Spleen (tissue), 11 donors: ENCODE data around the gene FGGY. TPM values are rescaled to one million over a fixed set of nuclear protein-coding genes. Genes with fewer than 3 reads are reported as not detected.

Source experiments
- DNase-seq: peaks from one replicate; pipeline ENCODE4 v3.0.0-alpha.2; 2020
- H3K27ac ChIP-seq, 8 donors: fragments of 200-600 bp; sonication (generic) in 7 of 8; 1 replicate in 4 of 8; 2 replicates in 4 of 8; pipeline versions ENCODE4 v1.5.0 to v1.8.0; 2016 to 2021; ENCODE audit warnings: inconsistent platforms in 4 of 8, mild to moderate bottlenecking in 4 of 8, moderate library complexity in 1 of 8
- H3K27me3 ChIP-seq, 7 donors: fragments of 200-600 bp; sonication (generic) in 6 of 7; replicated peaks in 1 of 7; 1 replicate in 4 of 7; 2 replicates in 3 of 7; pipeline versions ENCODE4 v1.5.0 to v1.8.0; 2016 to 2021; ENCODE audit warnings: inconsistent platforms in 3 of 7, mild to moderate bottlenecking in 1 of 7
- H3K36me3 ChIP-seq, 6 donors: fragments of 200-600 bp; sonication (generic) in 5 of 6; 1 replicate in 4 of 6; 2 replicates in 2 of 6; pipeline versions ENCODE4 v1.5.0 to v1.8.0; 2016 to 2021; ENCODE audit warnings: inconsistent platforms in 2 of 6
- H3K4me1 ChIP-seq, 6 donors: fragments of 200-600 bp; sonication (generic) in 5 of 6; 1 replicate in 3 of 6; 2 replicates in 3 of 6; pipeline versions ENCODE4 v1.5.0 to v1.8.0; 2016 to 2021; ENCODE audit warnings: inconsistent platforms in 3 of 6
- H3K4me3 ChIP-seq, 8 donors: fragments of 200-600 bp; sonication (generic) in 7 of 8; 1 replicate in 4 of 8; 2 replicates in 4 of 8; pipeline versions ENCODE4 v1.5.0 to v1.8.0; 2016 to 2021; ENCODE audit warnings: inconsistent platforms in 4 of 8, mild to moderate bottlenecking in 4 of 8, moderate library complexity in 2 of 8
- H3K9me3 ChIP-seq, 8 donors: fragments of 200-600 bp; sonication (generic) in 7 of 8; 1 replicate in 4 of 8; 2 replicates in 4 of 8; pipeline versions ENCODE4 v1.5.0 to v1.8.0; 2016 to 2021; ENCODE audit warnings: inconsistent platforms in 4 of 8
- POLR2A ChIP-seq, 3 donors: fragments of 450-650 bp; IDR thresholded peaks; one replicate each; pipeline ENCODE4 v1.5.1; 2017; ENCODE audit warnings: antibody characterized with exemption in 3 of 3, mild to moderate bottlenecking in 1 of 3
- POLR2AphosphoS5 ChIP-seq, 3 donors: sonication (generic); formaldehyde crosslinking; IDR thresholded peaks; one replicate each; pipeline ENCODE4 v1.5.1; 2017; ENCODE audit warnings: antibody characterized with exemption in 3 of 3
- WGBS, 5 donors: extraction: QIAGEN DNeasy Blood & Tissue Kit in 3 of 5; methylation state at CpG; one replicate each; pipeline versions ENCODE4 v1.1.5 to v1.1.7; 2013 to 2018; 5-methylcytosine and 5-hydroxymethylcytosine counted together
- intact Hi-C: fragments of 100-400 bp; cut with DNase I; formaldehyde crosslinking; loops from one replicate; pipeline ENCODE4 v1.15.0; 2023; ENCODE audit warnings: low total_unique reads
- polyA plus RNA-seq, 3 donors: library from polyadenylated mRNA; stranded (reverse); fragments of 200-250 nt; gene quantifications; one replicate each; pipeline ENCODE4 v1.2.1, GENCODE V29; 2013
- total RNA-seq, 7 donors: library from RNA; depleted of rRNA in 3 of 7; stranded (reverse); fragments of >200 nt in 3 of 7; fragmentation: NEBNext Ultra II Directional in 4 of 7; extraction: Animal tissue kit (Norgen Biotek cat#: 25700) in 4 of 7; gene quantifications; one replicate each; pipeline versions ENCODE4 v1.1.0 to v1.2.1, GENCODE V29; 2016 to 2021
- TF ChIP-seq, protein P1 (sequence below), 11 experiments: fragments of 200-600 bp in 7 of 11; fragments of 450-650 bp in 4 of 11; sonication (generic) in 4 of 11; IDR thresholded peaks in 8 of 11; conservative IDR thresholded peaks in 3 of 11; 1 replicate in 7 of 11; 2 replicates in 4 of 11; pipeline versions ENCODE4 v1.4.0 to v1.8.0; 2016 to 2021; ENCODE audit warnings: antibody characterized with exemption in 11 of 11, inconsistent platforms in 4 of 11, mild to moderate bottlenecking in 1 of 11
- donor health status: healthy with polysubstance abuse.
- donor health status: DM: no; HTN: no; CAD: no; lungs with moderate emphysema.
- donor health status: DM: no; HTN: no; CAD: no.
- donor health status: Bipolar disorder and iron deficiency.
- donor health status: healthy.
- donor health status: DM: no; HTN: no; CAD: no.
- donor health status: DM: yes; HTN: yes; CAD: no.

Gene FGGY
- total and polyA plus RNA-seq, 10 donors = 1.7 to 27.8 (median 13.2) TPM

DNA sequence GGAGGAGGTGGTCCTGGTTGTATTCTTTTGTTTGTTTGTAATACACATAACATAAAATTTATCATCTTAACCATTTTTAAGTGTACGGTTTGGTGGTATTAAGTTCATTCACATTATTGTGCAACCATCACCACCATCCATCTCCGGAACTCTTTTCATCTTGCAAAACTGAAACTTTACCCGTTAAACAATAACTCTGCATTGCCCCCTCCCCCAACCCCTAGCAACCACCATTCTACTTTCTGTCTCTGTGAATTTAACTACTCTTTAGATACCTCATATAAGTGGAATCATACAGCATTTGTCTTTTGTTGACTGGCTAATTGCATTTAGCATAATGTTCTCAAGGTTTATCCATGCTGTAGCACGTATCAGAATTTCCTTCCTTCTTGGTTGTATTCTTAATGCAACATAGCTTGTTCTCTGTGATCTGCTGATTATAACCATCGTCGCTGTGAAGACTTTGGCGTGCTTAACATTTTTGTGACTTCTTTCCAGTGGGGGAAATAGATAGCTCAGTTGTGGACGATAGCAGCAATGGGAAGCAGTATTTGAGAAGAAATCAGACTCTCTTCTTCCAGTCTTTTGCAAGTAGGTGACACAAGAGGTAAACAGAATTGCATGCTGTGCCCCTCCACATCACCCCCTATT, 400.4 kb downstream of the FGGY start:
- 9 to 21% (median 12%) methylated on average over 8 of the region's 8 CpGs for WGBS, 5 donors
- Histone ChIP-seq H3K27me3 (no peaks in the 10 kb centered on the region), H3K27ac (peak overlapping the region in 7 of 8 donors; percentile 52 to 86 (median 67)), H3K4me1 (peaks cover 16 to 51% (median 31%) of the 10 kb centered on the region in 6 donors), H3K36me3 (no peaks in the 10 kb centered on the region), H3K4me3 (peak overlapping the region in 4 of 8 donors; percentile 2 to 51 (median 12)), H3K9me3 (no peaks in the 10 kb centered on the region)
- intact Hi-C loops = loop anchor here (5.0 kb wide), 1 partner anchor 955 kb away; no protein-coding TSS in a partner anchor
- no peak for TF ChIP-seq POLR2A (IDR thresholded peaks at IDR 0.05)
- TF ChIP-seq, protein P1, sequence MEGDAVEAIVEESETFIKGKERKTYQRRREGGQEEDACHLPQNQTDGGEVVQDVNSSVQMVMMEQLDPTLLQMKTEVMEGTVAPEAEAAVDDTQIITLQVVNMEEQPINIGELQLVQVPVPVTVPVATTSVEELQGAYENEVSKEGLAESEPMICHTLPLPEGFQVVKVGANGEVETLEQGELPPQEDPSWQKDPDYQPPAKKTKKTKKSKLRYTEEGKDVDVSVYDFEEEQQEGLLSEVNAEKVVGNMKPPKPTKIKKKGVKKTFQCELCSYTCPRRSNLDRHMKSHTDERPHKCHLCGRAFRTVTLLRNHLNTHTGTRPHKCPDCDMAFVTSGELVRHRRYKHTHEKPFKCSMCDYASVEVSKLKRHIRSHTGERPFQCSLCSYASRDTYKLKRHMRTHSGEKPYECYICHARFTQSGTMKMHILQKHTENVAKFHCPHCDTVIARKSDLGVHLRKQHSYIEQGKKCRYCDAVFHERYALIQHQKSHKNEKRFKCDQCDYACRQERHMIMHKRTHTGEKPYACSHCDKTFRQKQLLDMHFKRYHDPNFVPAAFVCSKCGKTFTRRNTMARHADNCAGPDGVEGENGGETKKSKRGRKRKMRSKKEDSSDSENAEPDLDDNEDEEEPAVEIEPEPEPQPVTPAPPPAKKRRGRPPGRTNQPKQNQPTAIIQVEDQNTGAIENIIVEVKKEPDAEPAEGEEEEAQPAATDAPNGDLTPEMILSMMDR (IDR thresholded peaks at IDR 0.05 in 8 of 11, conservative IDR thresholded peaks at IDR 0.05 in 3 of 11) = no peak
- TF ChIP-seq POLR2AphosphoS5 (IDR thresholded peaks at IDR 0.05) = no peak
- no peak for DNase-seq

DNA sequence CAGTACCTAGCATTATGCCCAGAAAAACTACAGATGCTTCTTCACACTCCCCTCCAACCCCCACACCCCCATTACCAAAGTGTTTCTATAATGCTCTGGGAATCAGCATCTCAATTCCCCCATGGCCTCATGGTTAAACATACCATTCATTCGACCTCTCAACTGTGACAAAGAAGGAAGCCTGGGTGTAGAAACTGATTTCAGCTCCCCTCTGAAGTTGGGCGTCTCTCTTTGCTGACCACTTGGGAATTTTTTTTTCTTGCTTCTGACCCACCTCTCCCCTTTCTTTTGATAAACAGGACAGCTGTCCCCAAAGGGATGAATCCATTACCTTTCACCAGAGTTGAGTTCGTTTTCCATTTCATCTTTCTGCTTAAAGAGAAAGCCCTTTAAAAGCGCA, 401.5 kb downstream of the FGGY start:
- DNase-seq = no peak
- Histone ChIP-seq H3K4me1 (peaks cover 16 to 41% (median 29%) of the 10 kb centered on the region in 6 donors), H3K27ac (peak overlapping the region in 4 of 8 donors; percentile 18 to 86 (median 68)), H3K27me3 (no peaks in the 10 kb centered on the region), H3K36me3 (no peaks in the 10 kb centered on the region), H3K9me3 (no peaks in the 10 kb centered on the region), H3K4me3 (no peak overlapping the region)
- intact Hi-C loops = loop anchor here (5.0 kb wide), 1 partner anchor 956 kb away; no protein-coding TSS in a partner anchor
- WGBS, 5 donors = 52 to 70% (median 56%) methylated on average over 4 of the region's 4 CpGs
- TF ChIP-seq, protein P1 (IDR thresholded peaks at IDR 0.05 in 8 of 11, conservative IDR thresholded peaks at IDR 0.05 in 3 of 11) = no peak
- TF ChIP-seq POLR2A (IDR thresholded peaks at IDR 0.05) (no peak), POLR2AphosphoS5 (IDR thresholded peaks at IDR 0.05) (no peak)

DNA sequence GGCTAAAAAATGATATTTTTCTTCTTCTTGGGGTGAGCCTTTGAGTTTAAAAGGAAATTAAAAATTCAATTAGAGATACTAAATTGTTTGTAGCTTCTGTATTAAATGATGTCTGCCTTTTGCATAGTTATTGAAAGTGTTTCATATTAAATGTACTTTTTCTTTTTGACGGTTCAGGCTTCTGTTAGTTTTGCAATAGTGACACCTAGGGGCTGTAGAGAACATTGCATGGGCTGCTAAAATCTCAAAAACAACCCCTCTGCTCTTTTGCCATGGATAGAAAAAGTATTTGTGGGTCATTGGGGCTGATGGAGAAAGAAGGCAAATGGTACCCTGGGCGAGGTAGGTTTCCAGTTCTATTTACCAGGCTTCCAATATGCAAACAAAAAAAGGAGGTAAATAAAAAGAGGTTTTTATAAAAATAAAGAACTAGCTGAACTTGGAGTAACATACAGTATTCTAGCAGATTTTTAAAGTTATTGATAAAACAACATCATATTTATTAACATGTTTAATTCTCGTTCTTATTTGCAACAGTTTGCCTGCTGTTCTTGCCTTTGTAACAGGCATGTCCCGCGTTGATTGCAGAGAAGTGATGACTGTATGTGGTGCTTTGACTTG, 402.4 kb downstream of the FGGY start:
- Histone ChIP-seq H3K4me3 (no peak overlapping the region), H3K9me3 (no peaks in the 10 kb centered on the region), H3K36me3 (no peaks in the 10 kb centered on the region), H3K27me3 (no peaks in the 10 kb centered on the region), H3K4me1 (peaks cover 16 to 38% (median 29%) of the 10 kb centered on the region in 6 donors), H3K27ac (peak overlapping the region in 1 of 8 donors; percentile 86)
- WGBS, 5 donors = 50 to 58% (median 52%) methylated on average over 5 of the region's 5 CpGs
- intact Hi-C loops = loop anchor here (5.0 kb wide), 1 partner anchor 957 kb away; no protein-coding TSS in a partner anchor
- DNase-seq = no peak
- TF ChIP-seq, protein P1 (IDR thresholded peaks at IDR 0.05 in 8 of 11, conservative IDR thresholded peaks at IDR 0.05 in 3 of 11) = peak; percentile 82 to 95 (median 91)
- no peak for TF ChIP-seq POLR2AphosphoS5 (IDR thresholded peaks at IDR 0.05)

DNA sequence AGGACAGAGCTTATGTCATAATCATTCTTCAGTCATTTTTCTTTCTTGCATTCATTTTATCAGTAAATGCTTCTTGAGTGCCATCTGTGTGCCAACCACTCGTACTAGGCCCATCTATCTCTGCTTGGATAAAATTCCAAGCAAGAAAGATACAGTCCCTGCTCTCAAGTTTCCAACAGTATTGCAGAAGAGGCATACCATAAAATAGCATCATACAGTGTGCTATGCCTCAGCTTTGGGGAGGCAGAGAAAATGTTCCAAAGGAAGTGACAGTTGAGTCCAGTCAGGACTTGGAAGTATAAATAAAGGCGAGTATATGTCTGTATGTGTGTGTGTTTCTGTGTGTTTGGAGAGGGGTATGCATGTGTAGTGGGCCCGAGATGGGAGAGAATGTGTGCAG, 404.5 kb downstream of the FGGY start:
- H3K36me3 ChIP-seq = no peaks in the 10 kb centered on the region
- DNase-seq = no peak

More for the DNA sequence above, 404.5 kb downstream of the FGGY start:
- Histone ChIP-seq H3K9me3 (no peaks in the 10 kb centered on the region), H3K4me1 (peaks cover 16 to 37% (median 27%) of the 10 kb centered on the region in 6 donors), H3K27me3 (no peaks in the 10 kb centered on the region), H3K4me3 (no peak overlapping the region), H3K27ac (no peak overlapping the region)
- intact Hi-C loops = no loop called here
- TF ChIP-seq, protein P1 (IDR thresholded peaks at IDR 0.05 in 8 of 11, conservative IDR thresholded peaks at IDR 0.05 in 3 of 11) = no peak
- TF ChIP-seq POLR2A (IDR thresholded peaks at IDR 0.05) = no peak
- no peak for TF ChIP-seq POLR2AphosphoS5 (IDR thresholded peaks at IDR 0.05)
- 87 to 97% (median 94%) methylated on average over 3 of the region's 3 CpGs for WGBS, 5 donors
